B cell (primary cell): ENCODE data around the gene GATAD1.

Experiments
- EZH2 ChIP-seq: IDR thresholded peaks from 2 replicates; pipeline ENCODE4 v1.6.1; 2012; ENCODE audit warnings: borderline replicate concordance, low read depth, mild to moderate bottlenecking, moderate library complexity, low read length; ENCODE audit not compliant: insufficient read depth, poor library complexity, severe bottlenecking
- TF ChIP-seq, protein P1 (sequence below): fragments of 200-600 bp; IDR thresholded peaks from one replicate; pipeline ENCODE4 v1.8.0; 2022; ENCODE audit warnings: antibody characterized with exemption, mild to moderate bottlenecking

DNA sequence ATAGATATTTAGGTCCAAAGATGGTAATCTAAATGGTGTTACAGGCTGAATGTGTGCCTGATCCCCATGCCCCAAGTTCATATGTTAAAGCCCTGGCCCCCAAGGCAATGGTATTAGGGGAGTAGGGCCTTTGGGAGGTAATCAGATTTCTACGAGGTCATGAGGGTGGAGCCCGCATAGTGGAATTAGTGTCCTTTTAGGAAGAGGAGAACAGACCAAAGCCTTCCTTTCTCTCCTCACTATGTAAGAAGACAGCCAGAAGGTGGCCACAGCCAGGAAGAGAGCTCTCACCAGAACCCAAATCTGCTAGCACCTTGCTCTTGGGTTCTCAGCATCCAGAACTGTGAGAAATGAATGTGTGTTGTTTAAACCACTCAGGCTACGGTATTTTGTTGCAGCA, 15.3 kb downstream of the GATAD1 start:
- TF ChIP-seq, protein P1, sequence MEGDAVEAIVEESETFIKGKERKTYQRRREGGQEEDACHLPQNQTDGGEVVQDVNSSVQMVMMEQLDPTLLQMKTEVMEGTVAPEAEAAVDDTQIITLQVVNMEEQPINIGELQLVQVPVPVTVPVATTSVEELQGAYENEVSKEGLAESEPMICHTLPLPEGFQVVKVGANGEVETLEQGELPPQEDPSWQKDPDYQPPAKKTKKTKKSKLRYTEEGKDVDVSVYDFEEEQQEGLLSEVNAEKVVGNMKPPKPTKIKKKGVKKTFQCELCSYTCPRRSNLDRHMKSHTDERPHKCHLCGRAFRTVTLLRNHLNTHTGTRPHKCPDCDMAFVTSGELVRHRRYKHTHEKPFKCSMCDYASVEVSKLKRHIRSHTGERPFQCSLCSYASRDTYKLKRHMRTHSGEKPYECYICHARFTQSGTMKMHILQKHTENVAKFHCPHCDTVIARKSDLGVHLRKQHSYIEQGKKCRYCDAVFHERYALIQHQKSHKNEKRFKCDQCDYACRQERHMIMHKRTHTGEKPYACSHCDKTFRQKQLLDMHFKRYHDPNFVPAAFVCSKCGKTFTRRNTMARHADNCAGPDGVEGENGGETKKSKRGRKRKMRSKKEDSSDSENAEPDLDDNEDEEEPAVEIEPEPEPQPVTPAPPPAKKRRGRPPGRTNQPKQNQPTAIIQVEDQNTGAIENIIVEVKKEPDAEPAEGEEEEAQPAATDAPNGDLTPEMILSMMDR = no peak
- no peak for TF ChIP-seq EZH2
